Measurements from ENCODE around the gene DNAH14.
"Not testable (repeated sequence)": the region's sequence is repeated elsewhere in the genome, so short reads cannot be mapped to it uniquely, and the experiment has no call there.

The DNAH14 gene

DNA sequence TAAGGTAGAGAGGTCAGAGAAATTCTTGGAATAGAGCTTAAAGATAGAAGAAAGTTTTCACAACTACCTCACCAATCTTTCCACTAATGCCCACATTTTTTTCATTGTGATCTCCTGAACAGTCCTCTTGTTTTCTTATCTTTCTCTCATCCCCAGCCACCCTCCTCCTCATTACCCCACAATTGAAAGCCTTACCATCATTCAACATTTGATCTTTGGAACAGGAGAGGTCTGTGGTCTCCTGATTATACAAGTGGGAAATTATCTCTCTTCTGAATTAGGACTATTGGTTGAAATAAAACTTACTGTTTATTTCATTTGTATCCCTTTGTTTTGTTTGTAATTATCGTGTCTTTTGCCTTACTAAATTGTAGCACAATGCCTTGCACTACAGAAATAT is 29.6 kb downstream of the DNAH14 start:
- Histone ChIP-seq H3K27ac (no peak overlapping the region), H3K36me3 (no peaks in the 10 kb centered on the region), H3K9me3 (ENCODE audit: severe bottlenecking) (no peaks in the 10 kb centered on the region), H3K27me3 (ENCODE audit: insufficient read depth, low read depth, severe bottlenecking) (no peaks in the 10 kb centered on the region), H3K4me3 (ENCODE audit: low read depth, low read length) (no peak overlapping the region)
- TF ChIP-seq CTCF (IDR thresholded peaks at IDR 0.05; ENCODE audit: low read depth, low read length): no peak
- no peak for DNase-seq

DNA sequence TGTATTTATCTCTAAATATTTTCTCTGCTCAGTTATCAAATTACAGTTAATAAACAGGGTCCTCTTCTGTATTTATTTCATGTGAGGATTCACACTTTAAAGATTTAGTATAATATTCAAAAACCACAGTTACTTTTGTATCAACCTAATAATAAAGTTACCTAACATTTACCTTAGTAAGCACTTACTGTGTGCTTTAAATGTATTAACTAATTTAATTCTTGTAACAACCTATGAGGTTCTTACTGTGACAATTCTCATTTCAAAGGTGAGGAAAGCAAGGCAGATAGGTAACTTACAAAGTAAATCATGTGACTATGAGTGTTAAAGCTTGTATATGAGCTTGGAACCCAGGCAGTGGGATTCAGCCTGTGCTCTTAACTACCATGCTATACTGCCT is 30.2 kb downstream of the DNAH14 start:
- no peaks in the 10 kb centered on the region for H3K9me3 ChIP-seq (ENCODE audit: severe bottlenecking)
- TF ChIP-seq CTCF (IDR thresholded peaks at IDR 0.05; ENCODE audit: low read depth, low read length): no peak
- H3K4me3 ChIP-seq (ENCODE audit: low read depth, low read length): no peak overlapping the region
- H3K27me3 ChIP-seq (ENCODE audit: insufficient read depth, low read depth, severe bottlenecking): no peaks in the 10 kb centered on the region
- H3K27ac ChIP-seq: no peak overlapping the region
- H3K36me3 ChIP-seq: no peaks in the 10 kb centered on the region
- no peak for DNase-seq

DNA sequence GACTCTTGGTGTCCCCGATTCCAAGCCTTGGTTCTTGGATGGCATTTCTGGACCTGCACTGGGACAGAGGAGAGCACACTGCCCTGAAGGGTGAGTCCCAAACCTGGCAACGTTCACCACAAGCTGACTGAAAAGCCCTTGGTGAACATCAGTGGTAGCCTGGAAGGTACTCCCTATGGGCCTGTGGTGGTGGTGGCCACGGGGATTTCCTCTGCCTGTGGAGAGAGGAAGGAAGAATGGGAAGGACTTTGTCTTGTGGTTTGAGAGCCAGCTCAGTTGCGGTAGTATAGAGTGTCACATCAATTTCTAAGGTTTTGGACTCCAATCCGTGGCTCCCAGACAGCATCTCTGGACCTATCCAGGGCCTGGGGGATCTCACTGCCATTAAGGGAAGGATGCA is 50.7 kb downstream of the DNAH14 start:
- no peaks in the 10 kb centered on the region for H3K36me3 ChIP-seq
- TF ChIP-seq CTCF (IDR thresholded peaks at IDR 0.05; ENCODE audit: low read depth, low read length): no peak
- H3K4me3 ChIP-seq (ENCODE audit: low read depth, low read length): no peak overlapping the region
- no peak for DNase-seq
- H3K9me3 ChIP-seq (ENCODE audit: severe bottlenecking): no peaks in the 10 kb centered on the region
- H3K27ac ChIP-seq: no peak overlapping the region
- no peaks in the 10 kb centered on the region for H3K27me3 ChIP-seq (ENCODE audit: insufficient read depth, low read depth, severe bottlenecking)

DNA sequence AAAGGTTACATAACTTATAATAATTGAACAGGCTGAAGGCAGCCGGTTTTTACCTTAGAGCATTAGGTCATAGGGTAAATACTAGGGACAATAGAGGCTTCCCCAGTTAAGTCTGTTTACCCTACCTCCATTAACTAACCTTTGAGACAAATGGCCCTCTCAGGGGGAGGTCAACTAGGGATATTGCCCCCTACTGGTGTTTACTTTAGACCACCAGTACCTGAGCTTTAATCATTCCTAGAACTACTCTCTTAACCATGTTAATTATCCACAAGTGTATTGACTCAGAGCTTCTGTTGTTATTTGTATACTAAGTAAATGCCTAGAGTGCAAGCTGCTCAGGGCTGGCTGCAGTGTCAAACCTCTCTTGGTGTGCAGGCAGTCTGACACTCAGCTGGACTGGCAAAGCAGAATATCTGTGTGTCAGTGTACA is 52.5 kb downstream of the DNAH14 start:
- H3K9me3 ChIP-seq (ENCODE audit: severe bottlenecking); H3K36me3 ChIP-seq; H3K27me3 ChIP-seq (ENCODE audit: insufficient read depth, low read depth, severe bottlenecking); DNase-seq; H3K27ac ChIP-seq; H3K4me3 ChIP-seq (ENCODE audit: low read depth, low read length): not testable (repeated sequence)

DNA sequence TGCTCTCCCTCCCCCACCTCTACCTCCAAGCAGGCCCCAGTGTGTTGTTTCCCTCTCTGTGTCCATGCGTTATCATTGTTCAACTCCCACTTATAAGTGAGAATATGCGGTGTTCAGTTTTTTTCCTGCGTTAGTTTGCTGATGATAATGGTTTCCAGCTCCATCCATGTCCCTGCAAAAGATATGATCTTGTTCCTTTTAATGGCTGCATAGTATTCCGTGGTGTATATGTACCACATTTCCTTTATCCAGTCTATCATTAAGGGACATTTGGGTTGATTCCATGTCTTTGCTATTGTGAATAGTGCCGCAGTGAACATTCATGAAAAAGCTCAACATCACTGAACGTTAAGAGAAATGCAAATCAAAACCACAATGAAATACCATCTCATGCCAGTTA is 58.6 kb downstream of the DNAH14 start:
- DNase-seq: no peak
- no peaks in the 10 kb centered on the region for H3K27me3 ChIP-seq (ENCODE audit: insufficient read depth, low read depth, severe bottlenecking)
- H3K9me3 ChIP-seq (ENCODE audit: severe bottlenecking): no peaks in the 10 kb centered on the region
- no peaks in the 10 kb centered on the region for H3K36me3 ChIP-seq
- H3K4me3 ChIP-seq (ENCODE audit: low read depth, low read length): no peak overlapping the region
- no peak overlapping the region for H3K27ac ChIP-seq
- TF ChIP-seq CTCF (IDR thresholded peaks at IDR 0.05; ENCODE audit: low read depth, low read length): no peak

GRCh38 chr1:224989615-224990014 is 60.1 kb downstream of the DNAH14 start:
- no peak for DNase-seq
- no peak for TF ChIP-seq CTCF (IDR thresholded peaks at IDR 0.05; ENCODE audit: low read depth, low read length)
- Histone ChIP-seq H3K27ac (no peak overlapping the region), H3K4me3 (ENCODE audit: low read depth, low read length) (no peak overlapping the region), H3K36me3 (no peaks in the 10 kb centered on the region), H3K27me3 (ENCODE audit: insufficient read depth, low read depth, severe bottlenecking) (no peaks in the 10 kb centered on the region), H3K9me3 (ENCODE audit: severe bottlenecking) (no peaks in the 10 kb centered on the region)

- not testable (repeated sequence) for H3K27ac ChIP-seq; H3K36me3 ChIP-seq; H3K9me3 ChIP-seq (ENCODE audit: severe bottlenecking)
Measured at GRCh38 chr1:224991550-224991949, 62.1 kb downstream of the DNAH14 start.

More at GRCh38 chr1:224991550-224991949, 62.1 kb downstream of the DNAH14 start:
- not testable (repeated sequence) for H3K27me3 ChIP-seq (ENCODE audit: insufficient read depth, low read depth, severe bottlenecking); H3K4me3 ChIP-seq (ENCODE audit: low read depth, low read length); DNase-seq
